Motor neuron (in vitro differentiated cells): ENCODE data around the gene ZBTB40. TPM values are rescaled to one million over a fixed set of nuclear protein-coding genes. Genes with fewer than 3 reads are reported as not detected.

ENCODE experiments used
- ATAC-seq, 8 experiments: fragments of 200-7000 bp; cut with Tn5 transposase; replicated peaks in 6 of 8; 2 replicates each; pipeline ENCODE4 v1.8.0; 2021; ENCODE audit warnings: mild to moderate bottlenecking in 8 of 8, moderate library complexity in 8 of 8
- H3K27ac ChIP-seq, 2 donors: fragments of 250-450 bp; sonication (Bioruptor Pico); 2 replicates each; pipeline ENCODE4 v1.9.0; 2021; ENCODE audit warnings: antibody characterized with exemption in 2 of 2, mild to moderate bottlenecking in 2 of 2, moderate library complexity in 1 of 2
- H3K4me1 ChIP-seq, 2 donors: fragments of 250-450 bp; sonication (Bioruptor Pico); replicated peaks in 1 of 2; 2 replicates each; pipeline ENCODE4 v1.6.1; 2021; ENCODE audit warnings: antibody characterized with exemption in 2 of 2, mild to moderate bottlenecking in 2 of 2, moderate library complexity in 1 of 2
- H3K4me3 ChIP-seq, 5 donors: fragments of 250-450 bp; sonication (Bioruptor Pico); 2 replicates each; pipeline ENCODE4 v1.9.0; 2021; ENCODE audit warnings: antibody characterized with exemption in 5 of 5, mild to moderate bottlenecking in 5 of 5, moderate library complexity in 4 of 5
- WGBS, 10 experiments: fragments of 450-650 bp; shearing (Covaris generic); methylation state at CpG; one replicate each; pipeline ENCODE4 v1.0.0; 2022; 5-methylcytosine and 5-hydroxymethylcytosine counted together
- in situ Hi-C, 9 experiments: fragments of 400-800 bp; cut with MboI; loops; one replicate each; pipeline ENCODE4 v1.15.0; 2021; ENCODE audit warnings: low sequenced_read_pairs in 9 of 9, low pct_unique_long_range_greater_than_20kb in 2 of 9; ENCODE audit not compliant: unreplicated experiment in 9 of 9
- total RNA-seq, 8 experiments: library from RNA; unstranded; fragments of 300-600 nt; gene quantifications; 2 replicates each; pipeline versions ENCODE4 v1.2.3 to v1.2.4, GENCODE V29; 2022

ZBTB40 gene
- total RNA-seq, 8 experiments from 2014 or later = 7.5 to 19.5 (median 12.1) TPM

GRCh38 chr1:22579541-22580155 is 128.0 kb downstream of the ZBTB40 start:
- Histone ChIP-seq H3K27ac (no peak overlapping the region), H3K4me3 (no peak overlapping the region), H3K4me1 (peaks cover 13 to 15% of the 10 kb centered on the region in 2 donors)
- 10 to 83% (median 68%) methylated on average over 1 to 7 of the region's 7 CpGs; no CpG with 5 or more reads in 2 of the 10 experiments for WGBS, 10 experiments
- no peak for ATAC-seq
- in situ Hi-C loops = no loop called here

Other genes starting within 250 kb of the ZBTB40 start
- gene EPHA8, start 111.6 kb downstream of the ZBTB40 start, total RNA-seq = 10 to 100 TPM in 1 of 8 experiments, 1 to 10 TPM in 3, under 1 TPM in 3, not detected in 1; 0.28 to 15.0 (median 1.6) TPM
- gene C1QA, start 184.8 kb downstream of the ZBTB40 start, total RNA-seq = under 1 TPM in 2 of 8 experiments, not detected in 6; 0.43 to 0.52 TPM
- gene C1QC, start 191.8 kb downstream of the ZBTB40 start, total RNA-seq = under 1 TPM in 3 of 8 experiments, not detected in 5; 0.27 to 0.71 (median 0.42) TPM
- under 1 TPM in 2 of 8 experiments, not detected in 6; 0.38 to 0.61 TPM for gene C1QB, start 201.4 kb downstream of the ZBTB40 start, total RNA-seq